Panc1 (cell line): ENCODE data around the gene LRBA. TPM values are rescaled to one million over a fixed set of nuclear protein-coding genes. Genes with fewer than 3 reads are reported as not detected.

Experiments used
- ATAC-seq: fragments of 200-7000 bp; cut with Tn5 transposase; 2 replicates; pipeline ENCODE4 v1.9.1; 2020; ENCODE audit warnings: mild to moderate bottlenecking, moderate library complexity
- BruUV-seq: library from RNA; stranded (reverse); fragments of 400-500 nt; replicated peaks from 2 replicates; lab custom pipeline; 2021; lab: Mats Ljungman, UMichigan
- CTCF ChIA-PET: fragments of 300-600 bp; sonication (Branson Sonifier 250); formaldehyde crosslinking; loops from one replicate; lab custom pipeline; 2022; ENCODE audit warnings: antibody characterized with exemption; lab: Charles Lee
- POLR2A ChIA-PET: fragments of 300-600 bp; sonication (Branson Sonifier 250); formaldehyde crosslinking; loops from one replicate; lab custom pipeline; 2022; ENCODE audit warnings: antibody characterized with exemption; lab: Charles Lee
- DNase-seq: peaks from one replicate; pipeline ENCODE4 v3.0.0-alpha.2; 2010; ENCODE audit warnings: low read depth, low spot score
- H3K27ac ChIP-seq: 2 replicates; pipeline ENCODE4 v1.5.1; 2011; ENCODE audit warnings: mild to moderate bottlenecking, low read length, inconsistent platforms
- H3K27me3 ChIP-seq: fragments of 200-500 bp; sonication (Bioruptor generic); 2 replicates; pipeline ENCODE4 v1.6.0; 2014; ENCODE audit warnings: low read length, inconsistent platforms; ENCODE audit not compliant: control insufficient read depth, insufficient read depth
- H3K36me3 ChIP-seq: fragments of 200-500 bp; sonication (Bioruptor generic); 2 replicates; pipeline ENCODE4 v1.5.1; 2014; ENCODE audit warnings: inconsistent platforms, mild to moderate bottlenecking, low read length, moderate library complexity; ENCODE audit not compliant: control insufficient read depth, insufficient read depth
- H3K4me1 ChIP-seq: 2 replicates; pipeline ENCODE4 v1.5.1; 2011; ENCODE audit warnings: inconsistent platforms, mild to moderate bottlenecking, low read length, moderate library complexity; ENCODE audit not compliant: control insufficient read depth, insufficient read depth
- H3K4me3 ChIP-seq, 2 experiments: 2 replicates each; pipeline ENCODE4 v1.5.1; 2011 to 2012; ENCODE audit warnings: low read depth in 2 of 2, low read length in 2 of 2, mild to moderate bottlenecking in 2 of 2, inconsistent platforms in 1 of 2, moderate library complexity in 1 of 2
- H3K9me3 ChIP-seq: fragments of 200-500 bp; sonication (Bioruptor generic); 2 replicates; pipeline ENCODE4 v1.5.1; 2014; ENCODE audit warnings: low read depth, mild to moderate bottlenecking, inconsistent platforms, low read length, moderate library complexity; ENCODE audit not compliant: control insufficient read depth, insufficient read depth
- POLR2AphosphoS5 ChIP-seq: IDR thresholded peaks from 2 replicates; pipeline ENCODE4 v1.6.1; 2012; ENCODE audit warnings: mild to moderate bottlenecking, low read depth, low read length, moderate library complexity
- SIN3A ChIP-seq: IDR thresholded peaks from 2 replicates; pipeline ENCODE4 v1.6.1; 2012; ENCODE audit warnings: low read depth, mild to moderate bottlenecking, low read length, moderate library complexity, borderline replicate concordance; ENCODE audit not compliant: insufficient read depth
- TCF7L2 ChIP-seq: IDR thresholded peaks from 2 replicates; pipeline ENCODE4 v1.6.1; 2011; ENCODE audit warnings: mild to moderate bottlenecking, low read depth, low read length, inconsistent platforms
- in situ Hi-C: cut with HindIII; loops from 2 replicates; pipeline ENCODE4 v1.10.0; 2016; ENCODE audit warnings: low sequenced_read_pairs, low pct_unique_long_range_greater_than_20kb
- intact Hi-C: fragments of 100-400 bp; cut with micrococcal nuclease; formaldehyde crosslinking; loops from one replicate; pipeline ENCODE4 v1.10.0; 2022; ENCODE audit not compliant: unreplicated experiment
- total RNA-seq: library from RNA; stranded (reverse); gene quantifications from one replicate; pipeline ENCODE4 v1.2.1, GENCODE V29; 2021; ENCODE audit not compliant: unreplicated experiment
- TF ChIP-seq, protein P1 (sequence below): fragments of 450-650 bp; IDR thresholded peaks from 2 replicates; pipeline ENCODE4 v1.5.1; 2017; ENCODE audit warnings: mild to moderate bottlenecking
- TF ChIP-seq, protein P2 (sequence below), 2 experiments: IDR thresholded peaks; 2 replicates each; pipeline ENCODE4 v1.6.1; 2011 to 2012; ENCODE audit warnings: low read depth in 2 of 2, control low read depth in 1 of 2, low read length in 1 of 2, mild to moderate bottlenecking in 1 of 2, moderate library complexity in 1 of 2; ENCODE audit not compliant: insufficient read depth in 1 of 2

LRBA gene
- total RNA-seq, 1 experiment from 2014 or later: 26.4 TPM

DNA sequence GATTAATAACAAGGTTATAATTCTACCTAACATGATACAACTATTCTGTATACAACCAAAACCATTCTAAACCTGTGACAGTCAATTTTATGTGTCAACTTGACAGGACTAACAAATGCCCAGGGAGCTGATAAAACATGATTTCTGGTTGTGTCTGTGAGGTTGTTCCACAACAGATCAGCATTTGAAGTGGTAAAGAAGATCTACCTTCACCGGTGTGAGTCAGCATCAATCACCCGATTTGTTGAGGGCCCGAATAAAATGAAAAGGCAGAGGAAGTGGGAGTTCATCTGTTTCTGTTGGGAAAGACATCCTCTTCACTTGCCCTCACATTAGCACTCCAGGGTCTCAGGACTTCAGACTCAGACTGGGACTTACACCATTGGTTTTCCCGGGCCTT lies 245.2 kb downstream of the LRBA start:
- Histone ChIP-seq H3K27ac (no peak overlapping the region), H3K4me1 (no peaks in the 10 kb centered on the region), H3K27me3 (no peaks in the 10 kb centered on the region), H3K9me3 (no peaks in the 10 kb centered on the region), H3K4me3 (no peak overlapping the region), H3K36me3 (no peaks in the 10 kb centered on the region)
- BruUV-seq: no TSS peak
- CTCF ChIA-PET: no interaction called here
- in situ Hi-C loops: no loop called here
- POLR2A ChIA-PET: no interaction called here
- intact Hi-C loops: no loop called here
- DNase-seq: no peak
- ATAC-seq: no peak
- TF ChIP-seq SIN3A (no peak), POLR2AphosphoS5 (no peak), TCF7L2 (no peak)
- TF ChIP-seq, protein P1, sequence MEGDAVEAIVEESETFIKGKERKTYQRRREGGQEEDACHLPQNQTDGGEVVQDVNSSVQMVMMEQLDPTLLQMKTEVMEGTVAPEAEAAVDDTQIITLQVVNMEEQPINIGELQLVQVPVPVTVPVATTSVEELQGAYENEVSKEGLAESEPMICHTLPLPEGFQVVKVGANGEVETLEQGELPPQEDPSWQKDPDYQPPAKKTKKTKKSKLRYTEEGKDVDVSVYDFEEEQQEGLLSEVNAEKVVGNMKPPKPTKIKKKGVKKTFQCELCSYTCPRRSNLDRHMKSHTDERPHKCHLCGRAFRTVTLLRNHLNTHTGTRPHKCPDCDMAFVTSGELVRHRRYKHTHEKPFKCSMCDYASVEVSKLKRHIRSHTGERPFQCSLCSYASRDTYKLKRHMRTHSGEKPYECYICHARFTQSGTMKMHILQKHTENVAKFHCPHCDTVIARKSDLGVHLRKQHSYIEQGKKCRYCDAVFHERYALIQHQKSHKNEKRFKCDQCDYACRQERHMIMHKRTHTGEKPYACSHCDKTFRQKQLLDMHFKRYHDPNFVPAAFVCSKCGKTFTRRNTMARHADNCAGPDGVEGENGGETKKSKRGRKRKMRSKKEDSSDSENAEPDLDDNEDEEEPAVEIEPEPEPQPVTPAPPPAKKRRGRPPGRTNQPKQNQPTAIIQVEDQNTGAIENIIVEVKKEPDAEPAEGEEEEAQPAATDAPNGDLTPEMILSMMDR: no peak
- TF ChIP-seq, protein P2, sequence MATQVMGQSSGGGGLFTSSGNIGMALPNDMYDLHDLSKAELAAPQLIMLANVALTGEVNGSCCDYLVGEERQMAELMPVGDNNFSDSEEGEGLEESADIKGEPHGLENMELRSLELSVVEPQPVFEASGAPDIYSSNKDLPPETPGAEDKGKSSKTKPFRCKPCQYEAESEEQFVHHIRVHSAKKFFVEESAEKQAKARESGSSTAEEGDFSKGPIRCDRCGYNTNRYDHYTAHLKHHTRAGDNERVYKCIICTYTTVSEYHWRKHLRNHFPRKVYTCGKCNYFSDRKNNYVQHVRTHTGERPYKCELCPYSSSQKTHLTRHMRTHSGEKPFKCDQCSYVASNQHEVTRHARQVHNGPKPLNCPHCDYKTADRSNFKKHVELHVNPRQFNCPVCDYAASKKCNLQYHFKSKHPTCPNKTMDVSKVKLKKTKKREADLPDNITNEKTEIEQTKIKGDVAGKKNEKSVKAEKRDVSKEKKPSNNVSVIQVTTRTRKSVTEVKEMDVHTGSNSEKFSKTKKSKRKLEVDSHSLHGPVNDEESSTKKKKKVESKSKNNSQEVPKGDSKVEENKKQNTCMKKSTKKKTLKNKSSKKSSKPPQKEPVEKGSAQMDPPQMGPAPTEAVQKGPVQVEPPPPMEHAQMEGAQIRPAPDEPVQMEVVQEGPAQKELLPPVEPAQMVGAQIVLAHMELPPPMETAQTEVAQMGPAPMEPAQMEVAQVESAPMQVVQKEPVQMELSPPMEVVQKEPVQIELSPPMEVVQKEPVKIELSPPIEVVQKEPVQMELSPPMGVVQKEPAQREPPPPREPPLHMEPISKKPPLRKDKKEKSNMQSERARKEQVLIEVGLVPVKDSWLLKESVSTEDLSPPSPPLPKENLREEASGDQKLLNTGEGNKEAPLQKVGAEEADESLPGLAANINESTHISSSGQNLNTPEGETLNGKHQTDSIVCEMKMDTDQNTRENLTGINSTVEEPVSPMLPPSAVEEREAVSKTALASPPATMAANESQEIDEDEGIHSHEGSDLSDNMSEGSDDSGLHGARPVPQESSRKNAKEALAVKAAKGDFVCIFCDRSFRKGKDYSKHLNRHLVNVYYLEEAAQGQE (IDR thresholded peaks at IDR 0.05; ENCODE audit: insufficient read depth in 1 of 2, low read depth in 2 of 2, low read length in 1 of 2): no peak

DNA sequence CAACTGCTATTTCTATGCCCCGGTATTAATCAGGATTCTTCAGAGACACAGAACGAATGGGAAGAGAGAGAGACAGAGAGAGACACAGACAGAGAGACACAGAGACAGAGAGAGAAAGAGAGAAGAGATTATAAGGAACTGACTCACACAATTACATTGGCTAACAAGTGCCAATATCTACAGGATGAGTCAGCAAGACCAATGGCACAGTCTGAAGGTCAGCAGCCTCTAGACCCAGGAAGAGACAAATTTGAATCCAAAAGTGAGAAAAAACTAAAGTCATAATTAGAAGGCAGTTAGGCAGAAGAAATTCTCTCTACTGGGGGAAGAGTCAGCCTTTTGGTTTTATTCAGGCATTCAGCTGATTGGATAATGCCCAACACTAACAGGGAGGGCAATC lies 245.8 kb downstream of the LRBA start:
- no peak; the same call in 1 of the 2 replicates for ATAC-seq
- POLR2A ChIA-PET: no interaction called here
- H3K27ac ChIP-seq: no peak overlapping the region
- no peaks in the 10 kb centered on the region for H3K9me3 ChIP-seq
- CTCF ChIA-PET: no interaction called here
- H3K4me1 ChIP-seq: no peaks in the 10 kb centered on the region
- no peak overlapping the region for H3K4me3 ChIP-seq
- in situ Hi-C loops (no loop called here), intact Hi-C loops (no loop called here)
- TF ChIP-seq, protein P1: no peak
- TF ChIP-seq SIN3A (no peak), POLR2AphosphoS5 (no peak), TCF7L2 (no peak)
- TF ChIP-seq, protein P2 (IDR thresholded peaks at IDR 0.05; ENCODE audit: insufficient read depth in 1 of 2, low read depth in 2 of 2, low read length in 1 of 2): no peak
- no peaks in the 10 kb centered on the region for H3K36me3 ChIP-seq
- no TSS peak for BruUV-seq
- no peaks in the 10 kb centered on the region for H3K27me3 ChIP-seq
- peak; percentile 13 for DNase-seq
